ENCODE measurements around the gene PIGW. TPM values are rescaled to one million over a fixed set of nuclear protein-coding genes. Genes with fewer than 3 reads are reported as not detected.
A peak's percentile ranks its signal among the peaks of the same experiment; 100 is the strongest.

Gene PIGW, protein sequence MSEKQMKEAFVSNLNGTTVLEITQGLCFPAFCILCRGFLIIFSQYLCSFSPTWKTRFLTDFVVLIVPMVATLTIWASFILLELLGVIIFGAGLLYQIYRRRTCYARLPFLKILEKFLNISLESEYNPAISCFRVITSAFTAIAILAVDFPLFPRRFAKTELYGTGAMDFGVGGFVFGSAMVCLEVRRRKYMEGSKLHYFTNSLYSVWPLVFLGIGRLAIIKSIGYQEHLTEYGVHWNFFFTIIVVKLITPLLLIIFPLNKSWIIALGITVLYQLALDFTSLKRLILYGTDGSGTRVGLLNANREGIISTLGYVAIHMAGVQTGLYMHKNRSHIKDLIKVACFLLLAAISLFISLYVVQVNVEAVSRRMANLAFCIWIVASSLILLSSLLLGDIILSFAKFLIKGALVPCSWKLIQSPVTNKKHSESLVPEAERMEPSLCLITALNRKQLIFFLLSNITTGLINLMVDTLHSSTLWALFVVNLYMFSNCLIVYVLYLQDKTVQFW
- total RNA-seq (2014; rRNA removed; shearing (Covaris generic)) = 9.6 and 10.7 TPM in 2 replicates

DNA sequence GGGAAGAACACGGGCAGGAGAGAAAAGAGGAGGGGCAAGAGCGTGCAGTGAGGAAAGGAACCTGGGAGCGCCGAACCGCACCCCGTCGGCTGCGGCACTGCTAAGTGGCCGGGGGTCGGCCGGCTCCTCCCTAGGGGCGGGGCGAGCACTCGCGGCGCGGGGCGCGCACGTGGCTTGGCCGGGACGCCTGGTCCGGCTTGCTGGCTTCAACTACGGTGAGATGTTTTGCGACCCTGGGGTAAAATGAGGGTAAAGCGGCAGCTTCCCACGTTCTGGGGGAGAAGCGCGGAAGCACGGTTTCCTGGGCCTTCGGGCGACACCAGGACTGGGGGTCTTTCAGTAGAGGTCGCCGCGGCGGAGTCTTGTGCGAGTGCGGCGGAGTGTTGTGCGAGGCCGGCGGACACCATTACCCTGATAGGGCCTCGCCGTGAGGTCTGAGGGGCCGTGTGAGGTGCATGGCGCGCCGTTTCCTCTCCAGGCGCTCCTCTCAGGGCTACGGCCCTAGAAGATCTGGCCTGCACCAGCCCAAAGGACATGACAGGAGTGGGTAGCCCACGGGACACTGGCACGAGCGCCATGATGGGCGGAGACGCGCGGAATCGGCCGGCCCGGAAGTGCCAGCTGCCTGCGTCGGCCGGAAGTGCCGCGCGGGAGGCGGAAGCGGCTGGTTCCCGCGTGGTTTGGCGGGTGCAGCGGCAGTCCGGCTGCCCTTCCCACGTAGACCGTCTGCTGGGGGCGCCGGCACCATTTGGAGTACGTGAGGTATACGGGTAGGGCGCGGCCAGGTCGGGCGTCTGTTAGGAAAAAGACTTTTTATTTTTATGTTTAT lies at the start of gene PIGW, which contains the start of gene MYO19:
TSS of gene PIGW (plus strand) at position 148 of the 829 bp plus-strand sequence. CDS start 2,115 bp downstream, outside the sequence.
TSS of gene MYO19 (minus strand) at position 29 of the 829 bp plus-strand sequence. CDS start 2,330 bp downstream, outside the sequence.
- Histone ChIP-seq H3K4me3 (ENCODE audit: insufficient read depth, low read depth, low read length) (peak within 1 kb of the TSS; percentile 87), H3K36me3 (replicated peaks; ENCODE audit: control insufficient read depth, insufficient read depth, low read length) (peaks cover 26% of the 10 kb centered on the region), H3K27me3 (ENCODE audit: control insufficient read depth, insufficient read depth, low read length) (no peaks in the 10 kb centered on the region)
- peak; percentile 98 for DNase-seq

DNA sequence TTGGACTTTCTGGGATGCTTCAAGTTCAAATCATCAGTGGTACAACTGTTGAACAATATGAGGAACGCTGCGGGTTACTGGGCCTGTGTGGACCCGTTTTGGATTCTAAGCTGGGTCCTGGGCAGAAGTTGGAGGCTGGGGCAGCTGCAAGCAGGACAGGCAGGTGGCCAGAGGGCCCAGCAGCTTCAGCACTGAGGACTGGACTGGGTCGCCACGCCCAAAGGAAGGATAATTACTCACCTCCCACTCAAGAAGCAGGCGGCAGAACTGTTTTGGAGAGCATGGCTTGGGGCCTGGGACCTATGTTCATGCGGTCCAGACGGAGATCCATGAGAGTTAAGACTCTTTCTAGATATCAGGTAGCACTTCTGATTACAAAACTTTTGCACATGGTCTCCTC lies 49.8 kb upstream of the PIGW start:
- no peak overlapping the region for H3K4me3 ChIP-seq (ENCODE audit: insufficient read depth, low read depth, low read length)
- H3K36me3 ChIP-seq (replicated peaks; ENCODE audit: control insufficient read depth, insufficient read depth, low read length) = no peaks in the 10 kb centered on the region; the same call in 1 of the 2 replicates
- peaks cover 21% of the 10 kb centered on the region for H3K27me3 ChIP-seq (ENCODE audit: control insufficient read depth, insufficient read depth, low read length)
- DNase-seq = no peak

DNA sequence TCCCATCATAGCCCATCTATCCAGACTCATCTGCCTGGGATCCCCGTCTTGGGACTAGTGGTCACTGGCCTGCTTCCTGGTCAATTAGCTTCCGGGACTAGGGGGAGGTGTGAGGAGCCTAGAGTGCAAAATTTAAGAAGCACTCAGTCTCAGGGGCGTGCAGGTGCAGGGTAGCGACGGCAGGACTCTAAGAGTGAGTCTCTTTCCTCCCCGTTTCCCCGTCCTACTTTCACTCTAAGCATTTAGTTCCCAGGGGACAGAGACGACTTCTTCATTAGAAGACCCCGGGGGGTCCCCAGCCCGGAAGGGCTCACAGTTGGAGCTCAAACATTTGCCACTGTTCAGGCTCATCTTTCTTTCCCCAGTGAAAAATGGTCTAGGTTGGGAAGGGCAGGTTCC lies 49.0 kb upstream of the PIGW start:
- Histone ChIP-seq H3K4me3 (ENCODE audit: insufficient read depth, low read depth, low read length) (peak overlapping the region; percentile 69), H3K27me3 (ENCODE audit: control insufficient read depth, insufficient read depth, low read length) (peaks cover 21% of the 10 kb centered on the region), H3K36me3 (replicated peaks; ENCODE audit: control insufficient read depth, insufficient read depth, low read length) (no peaks in the 10 kb centered on the region; the same call in 1 of the 2 replicates)
- DNase-seq = peak; percentile 60

DNA sequence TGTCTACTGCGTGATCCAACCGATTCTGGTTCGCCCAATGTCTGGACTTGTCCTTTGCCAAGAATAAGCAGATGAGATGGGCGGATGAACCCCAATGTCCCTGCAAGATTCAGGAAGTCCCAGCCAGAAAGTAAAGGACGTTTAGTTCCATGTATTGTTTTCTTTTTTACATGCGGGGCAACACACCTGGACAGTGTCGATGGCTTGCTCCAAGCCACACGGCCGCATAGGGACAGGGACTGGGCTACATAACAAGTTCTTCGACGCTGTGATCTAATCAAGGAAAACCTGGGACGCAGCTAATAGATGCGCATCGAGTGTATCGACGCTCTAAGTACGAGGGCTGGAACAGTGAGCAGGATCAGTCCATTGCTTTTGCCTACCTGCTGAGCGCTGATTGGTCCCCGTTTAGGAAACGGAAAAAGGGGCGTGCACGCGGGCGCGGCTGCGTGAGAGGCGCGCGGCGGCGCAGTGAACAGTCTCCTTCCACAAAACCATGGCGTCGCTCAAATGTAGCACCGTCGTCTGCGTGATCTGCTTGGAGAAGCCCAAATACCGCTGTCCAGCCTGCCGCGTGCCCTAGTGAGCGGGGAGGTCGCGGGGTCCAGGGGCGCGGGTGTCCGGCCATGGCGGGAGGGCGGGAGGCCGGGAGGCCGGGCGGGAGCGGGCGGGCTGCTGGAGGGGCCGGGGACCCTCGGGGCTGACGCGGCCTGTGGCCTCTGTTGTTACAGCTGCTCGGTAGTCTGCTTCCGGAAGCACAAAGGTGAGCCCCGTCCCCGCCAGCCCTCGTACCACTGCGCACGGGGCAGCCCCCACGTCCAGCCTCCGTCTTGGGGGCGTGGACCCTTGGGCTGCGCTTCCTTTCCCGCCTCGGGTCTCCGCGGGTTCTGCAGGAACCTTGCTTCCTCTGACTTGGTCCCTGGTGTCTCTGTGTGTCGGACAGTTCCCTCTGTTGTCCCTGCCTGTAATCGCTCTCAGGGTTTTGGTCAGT lies 48.3 kb upstream of the PIGW start, which contains the start of gene ZNHIT3:
TSS of gene ZNHIT3 (plus strand) at position 478 of the 991 bp plus-strand sequence. CDS start at position 497, 19 bp downstream.
- Histone ChIP-seq H3K4me3 (ENCODE audit: insufficient read depth, low read depth, low read length) (peak within 1 kb of the TSS; percentile 69), H3K36me3 (replicated peaks; ENCODE audit: control insufficient read depth, insufficient read depth, low read length) (no peaks in the 10 kb centered on the region; the same call in 1 of the 2 replicates), H3K27me3 (ENCODE audit: control insufficient read depth, insufficient read depth, low read length) (peaks cover 21% of the 10 kb centered on the region)
- peak; percentile 95 for DNase-seq

DNA sequence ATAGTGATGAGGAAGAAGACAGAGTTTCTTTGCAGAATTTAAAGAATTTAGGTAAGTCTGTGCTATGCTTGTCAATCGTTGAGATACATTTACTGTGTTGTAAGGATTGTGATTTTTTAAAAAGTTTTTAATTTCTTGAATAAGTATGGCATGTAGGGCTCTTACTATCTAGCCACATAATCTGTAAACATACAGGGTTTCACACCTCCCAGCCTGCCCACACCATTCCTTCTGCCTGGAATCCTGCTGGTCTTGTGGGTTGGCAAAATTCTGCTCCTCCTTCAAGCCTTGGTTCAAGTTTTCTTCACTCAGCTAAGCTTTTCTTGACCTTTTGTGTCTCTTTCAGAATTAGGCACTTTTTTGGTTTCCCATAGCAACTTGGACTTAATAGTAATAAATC lies 40.8 kb upstream of the PIGW start:
- H3K4me3 ChIP-seq (ENCODE audit: insufficient read depth, low read depth, low read length) = no peak overlapping the region
- peaks cover 39% of the 10 kb centered on the region for H3K36me3 ChIP-seq (replicated peaks; ENCODE audit: control insufficient read depth, insufficient read depth, low read length)
- no peaks in the 10 kb centered on the region for H3K27me3 ChIP-seq (ENCODE audit: control insufficient read depth, insufficient read depth, low read length)
- DNase-seq = no peak

DNA sequence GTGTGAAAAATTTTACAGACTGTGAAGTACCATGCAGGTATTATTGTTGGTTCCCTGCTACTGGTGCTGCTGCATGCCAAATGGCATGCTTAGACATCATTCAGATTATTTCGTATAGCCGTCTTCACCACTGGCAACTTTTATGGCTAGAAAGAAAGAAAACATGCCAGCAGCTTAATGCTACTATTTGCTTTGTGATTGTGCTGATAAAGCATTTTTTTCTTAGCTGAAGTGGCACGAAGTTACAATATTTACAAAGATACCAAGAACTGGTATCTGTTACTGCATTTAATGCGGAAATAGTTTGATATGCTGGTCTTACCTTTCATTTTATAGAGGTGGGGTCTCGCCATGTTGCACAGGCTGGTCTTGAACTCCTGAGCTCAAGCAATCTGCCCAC lies 40.1 kb upstream of the PIGW start:
- H3K4me3 ChIP-seq (ENCODE audit: insufficient read depth, low read depth, low read length) = no peak overlapping the region
- H3K27me3 ChIP-seq (ENCODE audit: control insufficient read depth, insufficient read depth, low read length) = no peaks in the 10 kb centered on the region
- H3K36me3 ChIP-seq (replicated peaks; ENCODE audit: control insufficient read depth, insufficient read depth, low read length) = peaks cover 39% of the 10 kb centered on the region
- DNase-seq = no peak

DNA sequence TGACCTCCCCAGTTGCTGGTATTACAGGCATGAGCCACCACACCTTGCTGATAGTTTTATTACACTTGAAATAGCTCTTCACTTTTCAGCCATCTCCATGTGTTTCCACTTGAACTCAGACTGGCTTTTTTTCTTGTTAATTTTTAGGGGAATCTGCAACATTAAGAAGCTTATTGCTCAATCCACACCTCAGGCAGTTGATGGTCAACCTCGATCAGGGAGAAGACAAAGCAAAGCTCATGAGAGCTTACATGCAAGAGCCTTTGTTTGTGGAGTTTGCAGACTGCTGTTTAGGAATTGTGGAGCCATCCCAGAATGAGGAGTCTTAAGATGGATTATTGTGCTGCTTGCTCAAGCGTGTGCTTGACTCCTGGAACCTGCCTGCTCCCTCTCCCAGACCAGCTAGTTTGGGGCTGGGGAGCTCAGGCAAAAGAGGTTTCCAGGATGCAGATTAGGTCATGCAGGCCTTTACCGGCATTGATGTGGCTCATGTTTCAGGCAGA lies 39.7 kb upstream of the PIGW start:
- Histone ChIP-seq H3K27me3 (ENCODE audit: control insufficient read depth, insufficient read depth, low read length) (no peaks in the 10 kb centered on the region), H3K36me3 (replicated peaks; ENCODE audit: control insufficient read depth, insufficient read depth, low read length) (peaks cover 40% of the 10 kb centered on the region), H3K4me3 (ENCODE audit: insufficient read depth, low read depth, low read length) (no peak overlapping the region)
- DNase-seq = no peak

DNA sequence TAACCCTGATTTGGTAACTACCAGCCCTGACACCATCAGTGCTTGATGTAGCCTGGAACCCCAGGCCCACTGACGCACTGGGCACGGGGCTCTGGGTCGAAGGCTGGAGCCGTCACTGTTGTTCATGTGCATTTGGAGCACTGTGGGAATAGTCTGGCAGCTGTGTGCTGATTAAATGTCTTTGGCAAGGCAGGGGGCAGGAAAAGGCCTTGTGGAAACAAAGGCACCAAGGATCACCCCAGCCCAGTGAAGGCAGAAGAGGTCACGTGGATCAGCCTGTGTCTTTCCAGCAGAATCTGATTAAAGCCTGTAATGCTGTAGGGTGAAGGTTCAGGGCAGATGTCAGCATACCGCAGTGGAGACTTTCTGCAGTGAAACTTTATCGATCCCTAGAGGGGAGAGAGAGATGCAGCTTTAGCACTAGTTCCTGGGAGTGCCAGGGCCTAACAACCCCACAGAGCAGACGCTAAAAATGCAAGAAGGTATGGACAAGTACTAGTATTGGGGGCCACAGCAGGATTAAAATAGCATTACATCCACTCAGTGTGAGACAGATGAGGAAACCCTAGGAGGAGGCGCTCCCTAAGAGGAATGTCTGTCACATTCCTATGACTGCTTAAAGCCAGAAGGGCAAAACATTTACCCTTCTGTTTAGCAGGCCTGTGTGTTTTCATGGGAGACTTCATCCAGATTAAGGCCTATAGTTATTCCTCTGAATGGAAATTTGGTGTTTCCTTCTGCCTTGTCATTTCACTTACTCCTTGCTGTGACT lies 38.6 kb upstream of the PIGW start:
- no peaks in the 10 kb centered on the region for H3K27me3 ChIP-seq (ENCODE audit: control insufficient read depth, insufficient read depth, low read length)
- DNase-seq = peak; percentile 19
- H3K4me3 ChIP-seq (ENCODE audit: insufficient read depth, low read depth, low read length) = no peak overlapping the region
- peaks cover 48% of the 10 kb centered on the region for H3K36me3 ChIP-seq (replicated peaks; ENCODE audit: control insufficient read depth, insufficient read depth, low read length)

DNA sequence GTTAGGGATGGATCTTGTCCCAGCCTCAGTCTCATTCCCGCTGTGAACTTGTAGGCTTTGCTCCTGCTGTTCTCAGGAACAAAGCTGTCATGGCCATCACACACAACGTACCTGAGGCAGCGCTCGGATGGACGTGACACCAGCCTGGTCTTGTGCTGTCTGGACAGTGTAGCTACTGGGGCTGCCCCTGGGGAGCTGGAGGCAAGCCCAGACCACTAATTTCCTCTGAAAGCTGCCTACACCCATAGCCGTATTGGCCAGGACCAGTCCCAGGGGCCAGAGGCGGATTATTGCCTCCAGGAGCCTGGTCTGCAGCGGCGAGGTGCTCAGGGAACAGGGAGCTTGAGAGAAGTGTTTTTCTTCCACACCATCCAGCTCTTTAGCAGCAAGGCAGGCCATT lies 36.6 kb upstream of the PIGW start:
- no peak overlapping the region for H3K4me3 ChIP-seq (ENCODE audit: insufficient read depth, low read depth, low read length)
- DNase-seq = peak; percentile 13
- H3K36me3 ChIP-seq (replicated peaks; ENCODE audit: control insufficient read depth, insufficient read depth, low read length) = peaks cover 46% of the 10 kb centered on the region
- H3K27me3 ChIP-seq (ENCODE audit: control insufficient read depth, insufficient read depth, low read length) = no peaks in the 10 kb centered on the region

DNA sequence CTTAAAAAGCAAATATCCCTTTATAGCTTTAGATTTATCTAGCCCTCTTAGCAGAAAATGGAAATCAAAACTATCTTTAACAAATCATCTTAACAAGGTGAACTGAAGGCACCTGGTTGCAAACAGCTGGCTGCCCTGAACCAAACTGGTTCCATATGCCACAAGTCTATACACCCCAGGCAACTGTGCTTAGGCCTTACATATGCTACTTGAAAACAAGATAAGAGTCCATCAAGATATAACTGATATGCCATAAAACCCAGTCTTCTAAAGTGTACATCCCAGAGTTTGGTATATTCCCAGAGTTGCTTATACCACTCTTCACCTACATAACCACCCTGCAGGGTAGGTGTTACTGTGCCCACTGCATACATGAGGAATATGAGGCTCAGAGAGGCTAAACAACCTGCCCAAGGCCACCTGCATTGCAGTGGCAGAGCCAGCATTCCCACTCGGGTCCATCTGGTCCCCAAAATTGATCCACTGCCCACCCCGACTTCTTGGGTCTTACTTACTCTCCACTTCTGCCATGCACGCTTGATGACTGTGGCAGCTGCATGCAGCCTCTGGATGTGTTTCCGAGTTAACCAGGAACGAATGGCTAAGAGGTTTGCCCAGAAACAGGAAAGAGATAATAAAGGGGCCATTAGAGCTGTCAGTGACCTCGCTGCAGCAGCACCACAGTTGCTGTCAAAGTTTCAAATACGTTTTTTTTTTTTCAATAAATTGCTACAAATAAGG lies 36.1 kb upstream of the PIGW start:
- peaks cover 48% of the 10 kb centered on the region for H3K36me3 ChIP-seq (replicated peaks; ENCODE audit: control insufficient read depth, insufficient read depth, low read length)
- H3K27me3 ChIP-seq (ENCODE audit: control insufficient read depth, insufficient read depth, low read length) = no peaks in the 10 kb centered on the region
- peak; percentile 9 for DNase-seq
- H3K4me3 ChIP-seq (ENCODE audit: insufficient read depth, low read depth, low read length) = no peak overlapping the region

DNA sequence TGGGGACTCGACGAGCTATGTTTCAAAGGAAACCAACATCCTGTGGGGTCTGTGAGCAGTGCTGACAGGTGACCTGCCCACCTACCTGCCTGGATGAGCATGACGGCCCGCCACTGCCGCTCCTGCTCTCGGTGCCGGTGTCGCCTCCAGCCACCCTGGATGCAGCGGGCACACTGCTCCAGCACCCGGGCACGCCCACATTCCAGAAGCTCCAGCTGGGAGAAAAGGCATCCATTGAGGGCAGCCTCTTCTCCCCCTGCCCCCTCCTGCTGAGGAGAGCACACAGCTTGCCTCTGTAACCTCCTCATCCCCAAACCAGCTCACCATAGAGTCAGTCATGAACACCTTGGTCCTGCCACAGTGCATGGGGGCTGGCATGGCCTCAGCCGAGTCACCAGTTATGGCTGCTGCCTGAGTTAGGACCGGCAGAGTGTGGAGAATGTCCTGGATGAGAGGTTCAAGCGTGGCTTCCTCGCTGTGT lies 34.0 kb upstream of the PIGW start:
- Histone ChIP-seq H3K4me3 (ENCODE audit: insufficient read depth, low read depth, low read length) (no peak overlapping the region), H3K27me3 (ENCODE audit: control insufficient read depth, insufficient read depth, low read length) (no peaks in the 10 kb centered on the region), H3K36me3 (replicated peaks; ENCODE audit: control insufficient read depth, insufficient read depth, low read length) (peaks cover 49% of the 10 kb centered on the region)
- peak; percentile 33 for DNase-seq

DNA sequence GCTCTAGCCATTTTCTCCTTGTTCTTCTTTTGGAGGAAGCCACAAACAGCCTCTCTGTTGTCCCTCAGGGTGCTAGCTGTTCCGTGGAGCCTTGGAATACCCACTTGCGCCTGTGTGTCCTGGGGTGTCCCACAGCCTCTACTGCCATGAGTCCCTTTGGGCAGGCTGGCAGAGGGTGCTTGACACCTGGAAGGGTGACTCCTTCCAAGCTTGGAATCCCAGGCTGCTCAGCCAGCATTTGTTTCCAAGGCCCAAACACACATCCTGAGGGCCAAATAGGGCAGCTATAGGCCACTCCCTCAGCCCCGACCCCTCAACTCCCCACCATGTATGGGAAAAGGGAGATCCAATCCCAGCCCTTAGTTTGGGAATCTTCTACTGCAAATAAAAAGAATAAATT lies 33.4 kb upstream of the PIGW start:
- H3K36me3 ChIP-seq (replicated peaks; ENCODE audit: control insufficient read depth, insufficient read depth, low read length) = peaks cover 49% of the 10 kb centered on the region
- no peak overlapping the region for H3K4me3 ChIP-seq (ENCODE audit: insufficient read depth, low read depth, low read length)
- H3K27me3 ChIP-seq (ENCODE audit: control insufficient read depth, insufficient read depth, low read length) = no peaks in the 10 kb centered on the region
- DNase-seq = no peak
